ENCODE measurements around the gene KIAA1586. TPM values are rescaled to one million over a fixed set of nuclear protein-coding genes. Genes with fewer than 3 reads are reported as not detected.

Gene KIAA1586
- total and polyA plus RNA-seq, 9 of the 15 experiments (the other 6 are each of a cell fraction or from before 2014, with no cell fraction given): 23.4 to 43.6 (median 29.5) TPM

DNA sequence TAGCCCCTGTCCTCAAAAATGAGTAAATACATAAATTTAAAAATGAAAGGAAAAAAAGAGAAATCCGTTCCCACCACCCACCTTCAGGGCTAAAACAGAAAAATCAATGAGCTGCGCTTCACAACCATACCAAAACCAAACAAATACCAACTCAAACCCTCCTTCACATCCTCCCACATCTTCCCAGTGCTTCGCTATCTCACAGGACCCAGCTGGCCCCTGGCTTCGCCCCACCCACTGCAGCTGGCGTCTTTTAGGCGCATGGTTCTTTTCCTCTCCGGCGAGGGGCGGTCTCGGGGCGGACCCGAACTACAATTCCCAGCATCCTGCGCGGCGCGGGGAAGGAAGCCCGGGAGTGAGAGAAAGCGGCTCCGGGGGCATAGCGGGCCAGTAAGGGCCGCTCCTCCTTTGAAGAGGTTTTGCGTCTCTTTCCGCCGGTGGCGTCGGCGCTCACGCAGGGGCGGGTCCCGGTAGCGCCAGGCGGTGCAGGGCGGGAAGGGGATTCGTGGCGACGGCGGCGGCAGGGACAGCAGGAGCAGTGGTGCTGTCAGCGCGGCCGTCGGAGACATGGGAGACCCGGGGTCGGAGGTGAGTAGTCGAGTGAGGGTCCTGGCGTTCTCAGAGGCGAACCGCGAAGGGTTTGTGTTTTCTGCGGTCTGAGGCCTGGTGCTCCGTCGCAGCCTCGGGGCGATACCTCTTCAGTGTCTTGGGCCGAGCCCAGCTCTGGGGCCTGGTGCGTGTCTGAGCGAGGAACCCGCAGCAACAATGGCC lies 43.4 kb downstream of the KIAA1586 start, which contains the start of gene ZNF451 (continued):
- TF ChIP-seq KDM4B (IDR thresholded peaks at IDR 0.05; ENCODE audit: borderline replicate concordance in 2 of 2, low read depth in 1 of 2) (peak in 1 of 2 experiments; percentile 88; a peak in 1 of 4 replicates), RBBP5 (IDR thresholded peaks at IDR 0.05; ENCODE audit: borderline replicate concordance, insufficient read depth, low read length, poor library complexity, severe bottlenecking) (peak; percentile 29), JUN (IDR thresholded peaks at IDR 0.05; ENCODE audit: borderline replicate concordance, low read depth, low read length) (no peak; the same call in 1 of the 2 replicates), JUN (CRISPR knock-in tag; IDR thresholded peaks at IDR 0.05; ENCODE audit: borderline replicate concordance) (no peak), CTBP1 (IDR thresholded peaks at IDR 0.05; ENCODE audit: borderline replicate concordance) (peak; percentile 90; the same call in 1 of the 2 replicates), ETV1 (tag; conservative IDR thresholded peaks at IDR 0.05; ENCODE audit: low read depth) (peak; percentile 57; the same call in 1 of the 2 replicates), ZNF354B (CRISPR knock-in tag; IDR thresholded peaks at IDR 0.05) (no peak), ASH1L (IDR thresholded peaks at IDR 0.05; ENCODE audit: borderline replicate concordance, low read depth, partially characterized antibody) (no peak), ZNF143 (CRISPR knock-in tag; IDR thresholded peaks at IDR 0.05) (peak; percentile 95), BRD9 (IDR thresholded peaks at IDR 0.05; ENCODE audit: low read depth, partially characterized antibody) (peak; percentile 59), ZNF75A (CRISPR knock-in tag; IDR thresholded peaks at IDR 0.05) (no peak), CREB1 (IDR thresholded peaks at IDR 0.05) (peak; percentile 72), CREB1 (CRISPR knock-in tag; IDR thresholded peaks at IDR 0.05) (peak; percentile 67), CHD2 (IDR thresholded peaks at IDR 0.05; ENCODE audit: low read depth, low read length) (0 out of 2 replicates have a peak, but pooled peaks have one; percentile 13), ZNF134 (CRISPR knock-in tag; conservative IDR thresholded peaks at IDR 0.05) (no peak), ZNF253 (CRISPR knock-in tag; conservative IDR thresholded peaks at IDR 0.05) (no peak), ZNF184 (CRISPR knock-in tag; IDR thresholded peaks at IDR 0.05) (no peak), HBP1 (CRISPR knock-in tag; IDR thresholded peaks at IDR 0.05) (no peak), YY1 (IDR thresholded peaks at IDR 0.05; ENCODE audit: borderline replicate concordance in 1 of 3, control insufficient read depth in 1 of 3, extremely low read depth in 1 of 3, insufficient read depth in 3 of 3, insufficient read length in 1 of 3, insufficient replicate concordance in 2 of 3, low read depth in 1 of 3, low read length in 2 of 3) (peak in 2 of 3 experiments; percentile 68 to 86)
- TF ChIP-seq, protein P1, sequence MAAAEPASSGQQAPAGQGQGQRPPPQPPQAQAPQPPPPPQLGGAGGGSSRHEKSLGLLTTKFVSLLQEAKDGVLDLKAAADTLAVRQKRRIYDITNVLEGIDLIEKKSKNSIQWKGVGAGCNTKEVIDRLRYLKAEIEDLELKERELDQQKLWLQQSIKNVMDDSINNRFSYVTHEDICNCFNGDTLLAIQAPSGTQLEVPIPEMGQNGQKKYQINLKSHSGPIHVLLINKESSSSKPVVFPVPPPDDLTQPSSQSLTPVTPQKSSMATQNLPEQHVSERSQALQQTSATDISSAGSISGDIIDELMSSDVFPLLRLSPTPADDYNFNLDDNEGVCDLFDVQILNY (CRISPR knock-in tag; IDR thresholded peaks at IDR 0.05): no peak
- TF ChIP-seq, protein P2, sequence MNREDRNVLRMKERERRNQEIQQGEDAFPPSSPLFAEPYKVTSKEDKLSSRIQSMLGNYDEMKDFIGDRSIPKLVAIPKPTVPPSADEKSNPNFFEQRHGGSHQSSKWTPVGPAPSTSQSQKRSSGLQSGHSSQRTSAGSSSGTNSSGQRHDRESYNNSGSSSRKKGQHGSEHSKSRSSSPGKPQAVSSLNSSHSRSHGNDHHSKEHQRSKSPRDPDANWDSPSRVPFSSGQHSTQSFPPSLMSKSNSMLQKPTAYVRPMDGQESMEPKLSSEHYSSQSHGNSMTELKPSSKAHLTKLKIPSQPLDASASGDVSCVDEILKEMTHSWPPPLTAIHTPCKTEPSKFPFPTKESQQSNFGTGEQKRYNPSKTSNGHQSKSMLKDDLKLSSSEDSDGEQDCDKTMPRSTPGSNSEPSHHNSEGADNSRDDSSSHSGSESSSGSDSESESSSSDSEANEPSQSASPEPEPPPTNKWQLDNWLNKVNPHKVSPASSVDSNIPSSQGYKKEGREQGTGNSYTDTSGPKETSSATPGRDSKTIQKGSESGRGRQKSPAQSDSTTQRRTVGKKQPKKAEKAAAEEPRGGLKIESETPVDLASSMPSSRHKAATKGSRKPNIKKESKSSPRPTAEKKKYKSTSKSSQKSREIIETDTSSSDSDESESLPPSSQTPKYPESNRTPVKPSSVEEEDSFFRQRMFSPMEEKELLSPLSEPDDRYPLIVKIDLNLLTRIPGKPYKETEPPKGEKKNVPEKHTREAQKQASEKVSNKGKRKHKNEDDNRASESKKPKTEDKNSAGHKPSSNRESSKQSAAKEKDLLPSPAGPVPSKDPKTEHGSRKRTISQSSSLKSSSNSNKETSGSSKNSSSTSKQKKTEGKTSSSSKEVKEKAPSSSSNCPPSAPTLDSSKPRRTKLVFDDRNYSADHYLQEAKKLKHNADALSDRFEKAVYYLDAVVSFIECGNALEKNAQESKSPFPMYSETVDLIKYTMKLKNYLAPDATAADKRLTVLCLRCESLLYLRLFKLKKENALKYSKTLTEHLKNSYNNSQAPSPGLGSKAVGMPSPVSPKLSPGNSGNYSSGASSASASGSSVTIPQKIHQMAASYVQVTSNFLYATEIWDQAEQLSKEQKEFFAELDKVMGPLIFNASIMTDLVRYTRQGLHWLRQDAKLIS (CRISPR knock-in tag; IDR thresholded peaks at IDR 0.05): 0 out of 2 replicates have a peak, but pooled peaks have one; percentile 50
